Endothelial cell of umbilical vein (primary cell): Measurements from ENCODE around the gene APOLD1.

ENCODE experiments used
- CTCF ChIP-seq, 2 donors: IDR thresholded peaks; 1 replicate in 1 of 2; 2 replicates in 1 of 2; pipeline ENCODE4 v1.5.1; 2011; ENCODE audit warnings: low read length in 2 of 2, mild to moderate bottlenecking in 2 of 2, moderate library complexity in 2 of 2, control low read depth in 1 of 2, inconsistent platforms in 1 of 2, low read depth in 1 of 2; ENCODE audit not compliant: insufficient read depth in 1 of 2; ENCODE audit errors: extremely low read depth in 1 of 2
- FOS ChIP-seq: IDR thresholded peaks from 2 replicates; pipeline ENCODE4 v1.6.1; 2011; ENCODE audit warnings: mild to moderate bottlenecking, low read length, moderate library complexity, borderline replicate concordance; ENCODE audit not compliant: insufficient read depth
- MAX ChIP-seq: IDR thresholded peaks from 2 replicates; pipeline ENCODE4 v1.6.1; 2011; ENCODE audit not compliant: insufficient read depth, insufficient read length
- POLR2A ChIP-seq: IDR thresholded peaks from 2 replicates; pipeline ENCODE4 v1.6.1; 2012; ENCODE audit warnings: low read depth, mild to moderate bottlenecking, control low read depth, low read length

- TF ChIP-seq CTCF (IDR thresholded peaks at IDR 0.05; ENCODE audit: extremely low read depth in 1 of 2, insufficient read depth in 1 of 2, low read depth in 1 of 2, low read length in 2 of 2) (no peak), FOS (no peak), POLR2A (no peak), MAX (no peak)
Observed at GRCh38 chr12:12792421-12792820, 7.0 kb downstream of the APOLD1 start.
